ENCODE results near the gene ASPHD1. TPM values are rescaled to one million over a fixed set of nuclear protein-coding genes. Genes with fewer than 3 reads are reported as not detected.

Gene ASPHD1
- polyA plus RNA-seq, 2 of the 4 experiments (the other 2 are of a cell fraction) = 4.6 to 20.6 TPM

DNA sequence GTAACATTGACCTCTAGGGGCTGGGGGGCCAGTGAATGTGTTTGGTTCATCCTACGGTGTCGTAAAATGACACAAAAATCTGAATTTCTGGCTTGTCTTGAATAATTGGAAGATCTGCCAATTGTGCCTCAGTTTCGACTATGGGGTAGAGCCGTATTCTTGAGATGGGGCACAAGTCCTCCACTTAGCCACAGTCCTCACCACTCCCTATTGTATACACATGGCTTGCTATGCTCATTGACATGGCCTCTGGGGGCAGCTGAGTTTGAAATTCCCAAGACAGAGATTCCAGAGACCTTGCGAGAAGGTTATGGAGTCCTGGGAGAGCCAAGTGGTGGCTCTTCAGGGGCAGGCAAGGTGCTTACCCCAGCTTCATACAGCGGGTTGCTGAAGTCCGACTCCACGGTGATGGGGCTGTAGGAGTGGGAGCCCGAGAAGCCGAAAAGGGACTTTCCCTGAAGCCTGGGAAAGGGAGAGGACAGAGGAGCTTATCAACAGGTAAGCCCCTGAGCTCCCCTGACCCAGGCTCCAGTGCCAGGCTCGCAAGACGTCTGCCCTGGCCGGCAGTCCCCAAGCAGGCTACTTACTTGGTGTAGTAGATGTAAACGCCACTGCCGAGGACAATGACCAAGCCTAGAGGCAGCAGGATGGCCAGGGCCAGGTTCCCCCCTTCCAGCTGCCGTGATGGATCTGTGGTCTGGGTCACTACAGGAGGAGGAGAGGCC lies 28.3 kb upstream of the ASPHD1 start:
- H3K4me2 ChIP-seq = no peak overlapping the region
- H3K4me1 ChIP-seq = peaks cover 7% of the 10 kb centered on the region; the same call in 1 of the 3 replicates
- ATAC-seq (no peak), FAIRE-seq (no peak), DNase-seq (ENCODE audit: low read depth in 1 of 2, low spot score in 1 of 2) (no peak)
- no peaks in the 10 kb centered on the region for H3K9me3 ChIP-seq
- H3K4me3 ChIP-seq = no peak overlapping the region
- TF ChIP-seq ZFP36 (IDR thresholded peaks at IDR 0.05; ENCODE audit: borderline replicate concordance, partially characterized antibody) = peak; percentile 82
- no peak for TF ChIP-seq MYC (IDR thresholded peaks at IDR 0.05; ENCODE audit: borderline replicate concordance, low read length)
- no peak overlapping the region for H3K27ac ChIP-seq
- CTCF ChIA-PET = interaction anchor here (0.7 to 1.5 kb wide), 7 partner anchors 12 to 172 kb away, joined by 3 to 7 read pairs (median 3); partner anchors contain the start of gene PAGR1
- 86% methylated on average over 10 of the region's 16 CpGs for WGBS (ENCODE audit: missing lambda C conversion rate)
- POLR2A ChIA-PET = interaction anchor here (0.6 kb wide), 1 partner anchor 32 kb away, joined by 3 read pairs; no protein-coding TSS in a partner anchor

DNA sequence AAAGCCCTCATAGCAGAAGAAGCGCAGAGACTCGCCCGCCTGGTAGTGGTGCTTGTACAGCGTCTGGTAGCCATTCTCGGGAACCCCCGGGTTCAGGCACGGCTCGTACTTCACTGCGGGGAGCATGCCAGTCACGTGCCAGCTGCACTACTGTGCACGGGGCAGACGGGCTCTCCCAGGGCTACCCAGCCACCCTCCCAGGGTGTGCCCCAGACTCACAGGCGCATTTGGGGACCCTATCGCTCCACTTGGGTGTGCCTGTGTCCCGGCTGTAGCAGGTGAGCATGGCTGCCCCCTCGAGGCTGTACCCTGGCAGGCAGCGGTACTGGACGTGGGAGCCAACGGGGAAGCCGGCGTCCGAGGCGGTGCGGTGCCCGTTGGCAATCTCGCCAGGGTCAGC lies 27.0 kb upstream of the ASPHD1 start:
- TF ChIP-seq FOSB (CRISPR knock-in tag; IDR thresholded peaks at IDR 0.05) (no peak), BHLHE40 (IDR thresholded peaks at IDR 0.05; ENCODE audit: low read depth, low read length) (no peak), RNF2 (IDR thresholded peaks at IDR 0.05; ENCODE audit: borderline replicate concordance, low read depth) (no peak), CHD4 (IDR thresholded peaks at IDR 0.05; ENCODE audit: borderline replicate concordance) (no peak), HOXB5 (CRISPR knock-in tag; IDR thresholded peaks at IDR 0.05) (no peak), RFX5 (IDR thresholded peaks at IDR 0.05) (no peak), HDAC2 (IDR thresholded peaks at IDR 0.05) (no peak), HOXB13 (CRISPR knock-in tag; IDR thresholded peaks at IDR 0.05; ENCODE audit: low read depth) (no peak), NFE2L2 (conservative IDR thresholded peaks at IDR 0.05; ENCODE audit: low read length) (no peak), RARB (CRISPR knock-in tag; IDR thresholded peaks at IDR 0.05) (no peak), NR3C1 (IDR thresholded peaks at IDR 0.05) (no peak), ZFP36 (IDR thresholded peaks at IDR 0.05; ENCODE audit: borderline replicate concordance, partially characterized antibody) (no peak), KDM5A (IDR thresholded peaks at IDR 0.05) (no peak), POLR2AphosphoS2 (conservative IDR thresholded peaks at IDR 0.05; ENCODE audit: low read length) (no peak), EHF (CRISPR knock-in tag; IDR thresholded peaks at IDR 0.05) (no peak), CHD2 (IDR thresholded peaks at IDR 0.05; ENCODE audit: low read length, partially characterized antibody) (no peak), EHMT2 (IDR thresholded peaks at IDR 0.05; ENCODE audit: low read depth) (no peak)
- TF ChIP-seq, protein P1, sequence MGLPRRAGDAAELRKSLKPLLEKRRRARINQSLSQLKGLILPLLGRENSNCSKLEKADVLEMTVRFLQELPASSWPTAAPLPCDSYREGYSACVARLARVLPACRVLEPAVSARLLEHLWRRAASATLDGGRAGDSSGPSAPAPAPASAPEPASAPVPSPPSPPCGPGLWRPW (IDR thresholded peaks at IDR 0.05) = no peak
- TF ChIP-seq, protein P2, sequence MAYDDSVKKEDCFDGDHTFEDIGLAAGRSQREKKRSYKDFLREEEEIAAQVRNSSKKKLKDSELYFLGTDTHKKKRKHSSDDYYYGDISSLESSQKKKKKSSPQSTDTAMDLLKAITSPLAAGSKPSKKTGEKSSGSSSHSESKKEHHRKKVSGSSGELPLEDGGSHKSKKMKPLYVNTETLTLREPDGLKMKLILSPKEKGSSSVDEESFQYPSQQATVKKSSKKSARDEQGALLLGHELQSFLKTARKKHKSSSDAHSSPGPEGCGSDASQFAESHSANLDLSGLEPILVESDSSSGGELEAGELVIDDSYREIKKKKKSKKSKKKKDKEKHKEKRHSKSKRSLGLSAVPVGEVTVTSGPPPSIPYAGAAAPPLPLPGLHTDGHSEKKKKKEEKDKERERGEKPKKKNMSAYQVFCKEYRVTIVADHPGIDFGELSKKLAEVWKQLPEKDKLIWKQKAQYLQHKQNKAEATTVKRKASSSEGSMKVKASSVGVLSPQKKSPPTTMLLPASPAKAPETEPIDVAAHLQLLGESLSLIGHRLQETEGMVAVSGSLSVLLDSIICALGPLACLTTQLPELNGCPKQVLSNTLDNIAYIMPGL (CRISPR knock-in tag; IDR thresholded peaks at IDR 0.05; ENCODE audit: borderline replicate concordance) = no peak
- FAIRE-seq (no peak), ATAC-seq (no peak), DNase-seq (ENCODE audit: low read depth in 1 of 2, low spot score in 1 of 2) (no peak)
- Histone ChIP-seq H3K4me1 (peaks cover 7% of the 10 kb centered on the region; the same call in 1 of the 3 replicates), H3K9me3 (no peaks in the 10 kb centered on the region), H3K4me2 (no peak overlapping the region), H3K27ac (no peak overlapping the region), H3K4me3 (no peak overlapping the region)
- ChIA-PET POLR2A (no interaction called here), CTCF (interaction anchor here (0.9 to 1.3 kb wide), 6 partner anchors 12 to 159 kb away, joined by 3 to 5 read pairs (median 3); no protein-coding TSS in a partner anchor)
- WGBS (ENCODE audit: missing lambda C conversion rate) = 95% methylated on average over 11 of the region's 26 CpGs

DNA sequence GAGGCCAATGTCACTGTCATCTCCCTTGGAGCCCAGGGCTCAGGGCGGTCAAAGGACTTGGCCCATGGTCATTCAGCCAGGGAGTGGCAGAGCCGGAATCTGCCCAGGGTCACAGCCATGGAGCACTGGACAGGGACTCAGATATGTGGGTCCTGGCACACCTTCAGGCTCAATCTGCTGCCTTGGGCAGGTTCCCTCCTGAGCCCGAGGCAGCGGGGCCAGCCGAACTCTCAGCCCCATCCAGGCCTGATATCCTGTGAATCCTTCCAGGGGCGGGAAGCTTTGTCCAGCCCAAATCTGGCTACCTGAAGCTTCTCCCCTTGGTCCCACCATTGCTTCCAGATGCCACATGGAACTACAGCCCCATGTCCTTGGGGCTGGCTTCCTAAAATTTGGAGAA lies 25.1 kb upstream of the ASPHD1 start:
- FAIRE-seq (no peak), DNase-seq (ENCODE audit: low read depth in 1 of 2, low spot score in 1 of 2) (no peak), ATAC-seq (no peak)
- Histone ChIP-seq H3K4me3 (no peak overlapping the region), H3K9me3 (no peaks in the 10 kb centered on the region), H3K4me1 (0 out of 3 replicates have a peak, but pooled peaks cover 3% of the 10 kb centered on the region), H3K27ac (no peak overlapping the region), H3K4me2 (no peak overlapping the region)
- 84% methylated on average over 4 of the region's 6 CpGs for WGBS (ENCODE audit: missing lambda C conversion rate)
- no peak for TF ChIP-seq NPAS2 (CRISPR knock-in tag; IDR thresholded peaks at IDR 0.05; ENCODE audit: borderline replicate concordance)
- no peak for TF ChIP-seq KDM5A (IDR thresholded peaks at IDR 0.05)
- TF ChIP-seq, protein P3, sequence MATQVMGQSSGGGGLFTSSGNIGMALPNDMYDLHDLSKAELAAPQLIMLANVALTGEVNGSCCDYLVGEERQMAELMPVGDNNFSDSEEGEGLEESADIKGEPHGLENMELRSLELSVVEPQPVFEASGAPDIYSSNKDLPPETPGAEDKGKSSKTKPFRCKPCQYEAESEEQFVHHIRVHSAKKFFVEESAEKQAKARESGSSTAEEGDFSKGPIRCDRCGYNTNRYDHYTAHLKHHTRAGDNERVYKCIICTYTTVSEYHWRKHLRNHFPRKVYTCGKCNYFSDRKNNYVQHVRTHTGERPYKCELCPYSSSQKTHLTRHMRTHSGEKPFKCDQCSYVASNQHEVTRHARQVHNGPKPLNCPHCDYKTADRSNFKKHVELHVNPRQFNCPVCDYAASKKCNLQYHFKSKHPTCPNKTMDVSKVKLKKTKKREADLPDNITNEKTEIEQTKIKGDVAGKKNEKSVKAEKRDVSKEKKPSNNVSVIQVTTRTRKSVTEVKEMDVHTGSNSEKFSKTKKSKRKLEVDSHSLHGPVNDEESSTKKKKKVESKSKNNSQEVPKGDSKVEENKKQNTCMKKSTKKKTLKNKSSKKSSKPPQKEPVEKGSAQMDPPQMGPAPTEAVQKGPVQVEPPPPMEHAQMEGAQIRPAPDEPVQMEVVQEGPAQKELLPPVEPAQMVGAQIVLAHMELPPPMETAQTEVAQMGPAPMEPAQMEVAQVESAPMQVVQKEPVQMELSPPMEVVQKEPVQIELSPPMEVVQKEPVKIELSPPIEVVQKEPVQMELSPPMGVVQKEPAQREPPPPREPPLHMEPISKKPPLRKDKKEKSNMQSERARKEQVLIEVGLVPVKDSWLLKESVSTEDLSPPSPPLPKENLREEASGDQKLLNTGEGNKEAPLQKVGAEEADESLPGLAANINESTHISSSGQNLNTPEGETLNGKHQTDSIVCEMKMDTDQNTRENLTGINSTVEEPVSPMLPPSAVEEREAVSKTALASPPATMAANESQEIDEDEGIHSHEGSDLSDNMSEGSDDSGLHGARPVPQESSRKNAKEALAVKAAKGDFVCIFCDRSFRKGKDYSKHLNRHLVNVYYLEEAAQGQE (IDR thresholded peaks at IDR 0.05) = no peak
- TF ChIP-seq, protein P4, sequence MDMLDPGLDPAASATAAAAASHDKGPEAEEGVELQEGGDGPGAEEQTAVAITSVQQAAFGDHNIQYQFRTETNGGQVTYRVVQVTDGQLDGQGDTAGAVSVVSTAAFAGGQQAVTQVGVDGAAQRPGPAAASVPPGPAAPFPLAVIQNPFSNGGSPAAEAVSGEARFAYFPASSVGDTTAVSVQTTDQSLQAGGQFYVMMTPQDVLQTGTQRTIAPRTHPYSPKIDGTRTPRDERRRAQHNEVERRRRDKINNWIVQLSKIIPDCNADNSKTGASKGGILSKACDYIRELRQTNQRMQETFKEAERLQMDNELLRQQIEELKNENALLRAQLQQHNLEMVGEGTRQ (IDR thresholded peaks at IDR 0.05) = no peak
- no peak for TF ChIP-seq NFE2L2 (conservative IDR thresholded peaks at IDR 0.05; ENCODE audit: low read length)
- TF ChIP-seq JUNB (IDR thresholded peaks at IDR 0.05) = no peak
- POLR2A ChIA-PET = interaction anchor here (0.6 kb wide), 1 partner anchor 53 kb away, joined by 3 read pairs; no protein-coding TSS in a partner anchor
- CTCF ChIA-PET = interaction anchor here (0.8 to 1.6 kb wide), 3 partner anchors 12 to 55 kb away, joined by 3 to 5 read pairs (median 3); partner anchors contain the start of genes CDIPT and MVP
